Stimulated activated CD4-positive, alpha-beta T cell treated with anti-CD3 and anti-CD28 coated beads, Interleukin-2, amount 100 ng/mL, for 4 hours (primary cell): ENCODE results near the gene LRCH3.
A peak's percentile ranks its signal among the peaks of the same experiment; 100 is the strongest.
"Not testable (repeated sequence)": the region's sequence is repeated elsewhere in the genome, so short reads cannot be mapped to it uniquely, and the experiment has no call there.

Experiments
- DNase-seq: peaks from one replicate; pipeline ENCODE4 v3.0.0-alpha.2; 2020; ENCODE audit warnings: low read depth

The LRCH3 gene

DNA sequence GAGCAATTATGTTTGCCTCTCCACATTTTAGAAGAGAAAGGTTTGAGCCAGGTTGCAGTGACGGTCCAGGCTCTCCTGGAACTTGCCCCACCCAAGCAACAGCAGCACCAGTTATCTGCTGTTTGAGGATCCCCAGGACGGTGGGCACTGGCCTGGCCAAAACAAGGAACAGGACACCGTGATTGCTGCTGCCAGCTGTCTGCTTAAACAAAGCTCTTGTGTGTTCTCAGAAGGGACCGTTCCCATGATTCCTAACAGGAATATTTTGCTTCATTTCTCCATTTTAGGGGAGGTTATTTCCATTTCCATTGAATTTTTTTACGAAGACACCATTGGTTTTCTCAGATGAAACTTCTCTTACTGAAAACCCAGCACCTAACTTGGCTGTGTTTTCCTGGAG, 92.5 kb downstream of the LRCH3 start:
- DNase-seq = no peak

DNA sequence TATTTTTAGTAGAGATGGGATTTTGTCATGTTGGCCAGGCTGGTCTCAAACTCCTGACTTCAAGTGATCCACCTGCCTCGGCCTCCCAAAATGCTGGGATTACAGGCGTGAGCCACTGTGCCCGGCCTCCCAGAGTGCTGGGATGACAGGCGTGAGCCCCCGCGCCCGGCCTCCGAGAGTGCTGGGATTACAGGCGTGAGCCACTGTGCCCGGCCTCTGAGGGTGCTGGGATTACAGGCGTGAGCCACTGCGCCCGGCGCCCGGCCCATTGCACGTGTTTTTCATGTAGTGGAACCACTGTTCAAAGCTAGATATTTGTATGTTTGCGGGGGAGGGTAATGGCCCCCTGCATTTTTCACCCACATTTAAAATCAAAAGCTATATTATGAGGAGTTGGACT, 93.3 kb downstream of the LRCH3 start:
- not testable (repeated sequence) for DNase-seq

DNA sequence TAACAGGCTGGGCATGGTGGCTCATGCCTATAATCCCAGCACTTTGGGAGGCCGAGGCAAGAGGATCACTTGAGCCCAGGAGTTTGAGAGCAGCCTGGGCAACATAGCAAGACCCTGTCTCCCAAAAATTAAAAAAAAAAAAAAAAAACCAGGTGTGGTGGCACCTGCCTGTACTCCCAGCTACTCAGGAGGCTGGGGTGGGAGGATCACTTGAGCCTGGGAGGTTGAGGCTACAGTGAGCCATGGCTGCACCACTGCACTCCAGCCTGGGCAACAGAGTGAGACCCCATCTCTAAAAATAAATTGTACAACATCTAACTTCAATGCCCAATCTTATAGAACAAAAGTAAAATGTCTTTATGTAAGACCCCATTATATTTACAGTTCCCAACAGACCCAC, 95.0 kb downstream of the LRCH3 start:
- not testable (repeated sequence) for DNase-seq

DNA sequence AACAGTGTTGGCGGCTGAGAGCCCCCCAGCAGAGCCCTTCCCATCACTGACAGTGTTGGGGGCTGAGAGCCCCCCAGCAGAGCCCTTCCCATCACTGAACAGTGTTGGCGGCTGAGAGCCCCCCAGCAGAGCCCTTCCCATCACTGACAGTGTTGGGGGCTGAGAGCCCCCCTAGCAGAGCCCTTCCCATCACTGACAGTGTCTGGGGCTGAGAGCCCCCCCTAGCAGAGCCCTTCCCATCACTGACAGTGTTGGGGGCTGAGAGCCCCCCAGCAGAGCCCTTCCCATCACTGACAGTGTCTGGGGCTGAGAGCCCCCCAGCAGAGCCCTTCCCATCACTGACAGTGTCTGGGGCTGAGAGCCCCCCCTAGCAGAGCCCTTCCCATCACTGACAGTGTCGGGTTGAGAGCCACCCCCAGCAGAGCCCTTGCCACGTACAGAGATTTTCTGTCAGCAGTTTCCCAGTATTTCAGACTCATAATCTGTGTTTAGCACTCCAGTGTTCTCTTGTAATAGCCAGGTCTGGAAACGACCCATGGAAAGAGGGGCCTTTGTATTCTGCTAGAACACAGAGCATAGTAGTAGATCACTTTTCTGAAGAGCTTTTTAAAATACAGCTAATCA, 96.5 kb downstream of the LRCH3 start:
- DNase-seq = not testable (repeated sequence)

DNA sequence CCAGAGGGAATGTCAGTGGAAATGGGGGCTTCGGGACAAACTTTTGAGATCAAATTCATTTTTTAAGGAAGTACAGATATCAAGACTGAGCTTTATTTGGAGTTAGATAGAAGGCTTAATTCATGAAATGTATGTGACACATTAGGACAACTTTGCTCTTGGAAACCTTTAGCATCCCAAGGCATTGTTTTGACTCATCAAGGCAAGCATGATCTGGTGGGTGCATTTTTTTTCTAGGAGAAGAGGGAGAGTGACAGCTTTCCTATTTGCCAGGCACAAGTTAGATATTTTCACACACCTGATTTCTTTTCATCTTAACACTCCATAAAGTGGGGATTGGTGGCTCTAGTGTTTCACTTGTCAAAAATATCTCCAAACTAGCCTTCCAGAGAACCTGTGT, 97.5 kb downstream of the LRCH3 start:
- no peak for DNase-seq

DNA sequence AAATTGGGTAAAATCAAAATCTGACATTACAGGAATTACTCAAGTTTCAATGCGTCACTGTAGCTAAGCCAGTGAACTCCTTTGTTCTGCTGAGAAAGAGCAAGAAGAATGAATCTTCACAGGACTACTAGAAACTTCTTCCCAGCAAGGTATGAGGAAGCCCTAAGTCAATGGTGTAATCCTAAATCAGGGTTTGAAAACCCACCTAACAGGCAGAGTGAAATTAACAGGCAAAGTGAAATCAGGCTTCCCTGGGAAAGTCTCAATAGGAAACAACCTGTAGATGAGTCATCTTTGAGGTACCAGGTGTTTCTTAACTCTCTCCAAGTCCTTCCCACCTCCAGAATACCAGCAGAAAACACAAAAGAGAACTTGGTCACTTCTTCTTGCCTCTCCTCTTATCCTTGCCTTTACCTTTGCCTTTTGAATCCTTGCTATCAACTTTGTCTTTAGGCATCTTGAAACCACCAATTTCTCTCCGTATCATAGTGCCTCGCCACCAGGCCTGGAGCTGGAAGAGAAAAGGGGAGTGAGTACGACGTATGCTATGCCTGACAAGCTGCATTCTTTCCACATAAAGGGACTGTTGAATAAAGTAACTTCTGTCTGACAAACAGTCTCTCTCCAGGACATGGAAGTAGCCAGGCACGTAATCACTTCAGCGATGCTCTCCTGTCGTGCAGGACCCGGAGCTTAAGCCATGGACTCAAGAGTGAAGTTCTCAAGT, 98.3 kb downstream of the LRCH3 start:
- no peak for DNase-seq

DNA sequence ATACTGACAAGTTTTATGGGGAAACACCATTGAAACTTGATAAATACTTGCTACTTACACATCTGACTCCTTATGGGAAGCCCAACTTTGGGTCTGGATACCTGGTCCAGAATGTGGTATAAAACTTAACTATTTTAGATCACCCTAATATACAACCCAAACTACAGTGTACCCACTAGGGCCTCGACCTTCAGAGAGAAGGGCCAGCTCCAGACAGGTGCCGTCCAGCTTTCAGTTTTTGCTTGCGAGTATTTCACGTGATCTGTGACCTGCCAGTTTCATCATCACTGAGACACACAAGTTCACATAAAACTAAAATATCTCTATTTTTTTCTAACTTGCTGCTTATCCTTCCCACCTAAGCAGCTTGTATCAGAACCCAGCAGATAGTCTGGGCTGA, 99.6 kb downstream of the LRCH3 start:
- DNase-seq = no peak

DNA sequence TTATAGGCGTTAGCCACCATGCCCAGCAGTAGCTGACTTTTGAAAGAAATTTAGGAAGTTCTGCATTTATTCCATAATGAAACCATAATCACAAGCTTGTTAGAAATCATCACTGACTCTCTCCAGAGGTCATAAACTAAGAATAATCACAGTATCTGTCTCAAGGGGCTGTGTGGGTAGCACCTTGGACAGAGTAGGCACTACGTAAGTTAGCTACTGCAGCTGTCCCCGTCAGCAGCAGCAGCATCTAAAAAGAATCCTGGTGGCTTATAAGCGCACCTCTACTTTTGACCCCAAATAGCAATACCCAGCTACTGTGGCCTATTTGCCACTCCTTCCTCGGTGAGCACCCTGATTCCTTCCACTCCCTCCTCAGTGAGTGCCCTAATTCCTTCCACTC, 101.1 kb downstream of the LRCH3 start:
- DNase-seq = no peak

DNA sequence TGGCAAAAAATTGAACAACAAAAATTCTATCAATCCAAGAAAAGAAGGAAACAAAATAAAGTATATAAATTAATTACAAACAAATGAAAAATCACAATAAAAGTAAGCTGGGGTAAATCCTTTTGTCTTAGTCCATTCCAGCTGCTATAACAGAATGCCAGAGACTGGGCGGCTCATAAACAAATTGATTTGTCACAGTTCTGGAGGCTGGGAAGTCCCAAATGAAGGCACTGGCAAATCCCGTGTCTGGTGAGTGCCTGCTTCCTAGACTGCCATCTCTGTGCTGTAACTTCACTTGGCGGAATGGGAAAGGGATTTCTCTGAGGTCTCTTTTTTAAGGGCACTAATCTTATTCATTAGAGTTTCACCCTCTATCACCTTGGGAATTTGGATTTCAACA, 105.4 kb downstream of the LRCH3 start:
- DNase-seq = no peak

DNA sequence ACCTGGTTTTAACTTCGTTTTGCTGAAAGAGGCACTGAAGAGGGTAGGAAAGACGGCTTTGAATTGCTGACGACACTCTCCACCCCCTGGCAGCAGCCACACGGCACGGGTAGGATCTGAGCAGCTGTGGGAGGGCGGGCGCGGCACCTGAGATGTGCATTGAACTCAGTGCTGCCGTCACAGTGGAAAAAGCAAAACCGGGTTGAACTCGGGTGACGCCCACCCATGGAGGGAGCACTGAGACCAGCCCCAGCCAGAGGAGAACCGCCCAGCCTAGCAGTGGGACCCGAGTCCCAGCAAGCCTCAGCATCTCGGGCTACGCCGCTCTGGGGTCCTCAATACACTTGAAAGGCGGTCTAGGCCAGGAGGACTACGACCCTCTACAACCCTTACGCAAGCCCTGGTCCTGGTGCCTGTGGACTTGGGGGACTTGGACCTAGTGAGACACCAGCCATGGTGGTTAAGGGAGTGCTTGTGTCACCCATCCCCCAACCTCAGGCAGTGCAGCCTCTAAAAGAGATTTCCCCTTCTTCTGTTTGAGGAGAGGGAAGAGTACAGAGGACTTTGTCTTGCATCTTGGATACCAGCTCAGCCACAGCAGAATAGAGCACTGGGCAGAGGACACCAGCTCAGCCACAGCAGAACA, 108.9 kb downstream of the LRCH3 start:
- no peak for DNase-seq

DNA sequence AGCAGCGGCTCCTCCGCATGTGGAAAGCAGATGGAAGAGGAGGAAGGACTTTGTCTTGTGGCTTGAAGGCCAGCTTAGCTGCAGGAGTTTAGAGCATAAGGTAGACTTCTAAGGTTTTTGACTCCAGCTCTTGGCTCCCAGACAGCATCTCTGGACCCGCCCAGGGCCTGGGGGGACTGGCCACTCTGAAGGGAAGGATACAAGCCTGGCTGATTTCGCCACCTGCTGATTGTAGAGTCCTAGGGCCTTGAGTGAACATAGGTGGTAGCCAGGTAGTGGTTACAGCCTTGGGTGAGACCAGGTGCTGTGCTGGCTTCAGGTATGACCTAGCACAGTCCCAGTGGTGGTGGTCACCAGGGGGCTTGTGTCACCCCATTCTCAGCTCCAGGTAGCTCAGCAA, 110.6 kb downstream of the LRCH3 start:
- DNase-seq = no peak

DNA sequence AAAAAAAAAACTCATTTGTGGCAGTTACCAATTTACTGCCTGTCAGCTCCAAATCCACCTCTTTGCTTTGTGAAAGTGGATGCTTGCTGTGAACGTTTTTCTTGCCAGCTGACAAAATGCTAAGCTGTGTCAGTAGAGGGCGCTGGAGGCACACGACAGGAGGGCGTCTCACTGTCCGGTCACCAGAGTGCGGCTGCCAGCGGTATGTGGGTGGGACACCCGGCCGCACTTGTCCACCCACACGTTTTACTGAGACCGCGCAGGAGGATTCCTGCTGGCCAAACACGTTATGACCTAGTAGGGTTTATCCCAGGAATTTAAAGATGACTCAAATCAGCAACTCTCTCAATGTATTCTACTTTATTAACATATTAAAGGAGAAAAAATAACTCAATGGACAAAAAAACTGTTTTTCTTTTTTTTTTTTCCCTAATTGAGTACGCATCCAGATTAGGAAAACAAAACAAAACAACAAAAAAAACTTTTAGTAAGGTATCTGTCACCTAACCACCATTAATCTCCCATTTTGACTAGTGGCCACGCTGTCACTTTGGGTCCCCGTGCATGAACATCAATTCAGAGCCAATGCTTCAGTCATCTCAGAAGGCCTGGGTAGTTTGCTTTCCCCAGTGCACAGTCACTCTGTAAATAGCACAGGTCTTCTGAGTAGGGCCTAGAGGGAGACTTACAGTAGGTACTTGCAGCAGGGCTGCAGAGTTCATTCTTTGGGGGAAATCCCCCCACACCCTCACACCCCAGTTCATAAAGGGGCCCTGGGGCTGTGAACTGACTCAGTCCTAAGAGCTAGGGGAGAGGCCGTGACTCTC, 115.2 kb downstream of the LRCH3 start:
- peak; percentile 55 for DNase-seq

DNA sequence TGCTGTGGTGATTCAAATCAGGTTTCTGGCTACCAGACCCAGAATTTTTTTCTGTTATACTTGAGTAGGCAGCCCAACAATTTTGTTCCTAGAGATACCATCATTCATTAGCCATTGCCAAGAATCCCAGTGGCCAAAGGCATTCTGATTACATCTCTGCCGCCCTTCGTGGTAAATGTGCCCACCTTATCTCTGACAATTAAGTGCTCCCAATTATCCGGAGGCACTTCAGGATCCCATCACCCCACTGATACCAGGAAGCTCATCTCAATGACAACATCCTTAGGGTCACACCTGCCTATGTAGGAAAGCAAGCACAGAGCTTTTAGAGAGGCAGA, 115.8 kb downstream of the LRCH3 start:
- DNase-seq = no peak

DNA sequence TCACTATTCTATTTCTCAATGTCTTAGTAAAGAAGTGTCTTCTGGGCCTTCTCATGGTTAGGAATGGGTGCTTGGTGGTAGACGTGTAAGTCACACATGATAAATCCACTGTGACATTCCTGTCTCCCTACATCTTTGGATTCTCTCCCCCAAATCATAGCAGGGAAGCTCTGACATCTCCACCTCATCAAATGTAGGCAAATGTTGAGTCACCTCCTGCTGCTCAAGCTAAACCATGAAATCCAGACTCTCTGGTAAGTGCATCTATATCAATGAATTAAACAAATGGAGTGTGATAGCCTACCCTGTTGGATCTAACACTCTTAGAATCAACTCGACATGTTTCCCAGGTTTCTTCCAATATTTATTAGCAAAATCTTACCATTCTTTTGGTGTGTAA, 116.1 kb downstream of the LRCH3 start:
- no peak for DNase-seq

DNA sequence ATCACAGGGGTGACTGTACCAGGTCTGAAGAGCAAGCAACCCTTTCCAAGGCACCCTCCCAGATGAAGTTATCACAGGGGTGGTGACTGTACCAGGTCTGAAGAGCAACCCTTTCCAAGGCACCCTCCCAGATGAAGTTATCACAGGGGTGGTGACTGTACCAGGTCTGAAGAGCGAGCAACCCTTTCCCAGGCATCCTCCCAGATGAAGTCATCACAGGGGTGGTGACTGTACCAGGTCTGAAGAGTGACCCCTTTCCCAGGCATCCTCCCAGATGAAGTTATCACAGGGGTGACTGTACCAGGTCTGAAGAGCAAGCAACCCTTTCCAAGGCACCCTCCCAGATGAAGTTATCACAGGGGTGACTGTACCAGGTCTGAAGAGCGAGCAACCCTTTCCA, 117.5 kb downstream of the LRCH3 start:
- DNase-seq = not testable (repeated sequence)

DNA sequence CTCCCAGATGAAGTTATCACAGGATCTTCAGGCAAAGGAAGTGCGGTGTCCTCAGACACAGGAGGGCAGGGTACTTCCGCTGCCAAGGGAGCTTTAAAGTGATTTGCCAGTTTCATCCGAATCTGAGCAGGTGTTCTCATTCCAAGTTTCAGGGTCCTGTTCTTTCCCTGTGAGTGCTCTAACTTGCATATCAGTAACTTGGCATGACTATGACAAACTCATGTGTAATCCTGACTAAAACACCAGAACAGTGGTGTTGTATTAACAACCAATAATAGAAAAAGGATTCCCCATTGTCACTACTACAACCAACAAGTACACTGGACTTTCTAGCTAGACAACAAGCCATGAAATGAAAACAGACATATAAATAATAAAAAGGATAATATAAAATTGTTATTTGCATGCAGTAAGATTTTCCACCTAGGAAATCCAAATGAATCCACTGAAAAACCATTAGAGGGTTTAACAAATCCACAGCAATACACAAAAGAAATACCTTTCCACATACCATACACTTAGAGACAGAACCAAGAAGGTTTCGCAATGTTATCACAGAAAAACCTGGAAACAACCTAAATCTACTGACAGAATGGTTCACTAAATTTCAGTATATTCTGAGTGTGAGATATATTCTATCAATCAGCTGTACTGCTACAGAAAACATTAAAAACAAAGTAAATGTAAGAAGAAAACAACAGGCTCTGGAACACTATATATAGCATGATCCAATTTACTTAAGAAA, 118.1 kb downstream of the LRCH3 start:
- no peak for DNase-seq

DNA sequence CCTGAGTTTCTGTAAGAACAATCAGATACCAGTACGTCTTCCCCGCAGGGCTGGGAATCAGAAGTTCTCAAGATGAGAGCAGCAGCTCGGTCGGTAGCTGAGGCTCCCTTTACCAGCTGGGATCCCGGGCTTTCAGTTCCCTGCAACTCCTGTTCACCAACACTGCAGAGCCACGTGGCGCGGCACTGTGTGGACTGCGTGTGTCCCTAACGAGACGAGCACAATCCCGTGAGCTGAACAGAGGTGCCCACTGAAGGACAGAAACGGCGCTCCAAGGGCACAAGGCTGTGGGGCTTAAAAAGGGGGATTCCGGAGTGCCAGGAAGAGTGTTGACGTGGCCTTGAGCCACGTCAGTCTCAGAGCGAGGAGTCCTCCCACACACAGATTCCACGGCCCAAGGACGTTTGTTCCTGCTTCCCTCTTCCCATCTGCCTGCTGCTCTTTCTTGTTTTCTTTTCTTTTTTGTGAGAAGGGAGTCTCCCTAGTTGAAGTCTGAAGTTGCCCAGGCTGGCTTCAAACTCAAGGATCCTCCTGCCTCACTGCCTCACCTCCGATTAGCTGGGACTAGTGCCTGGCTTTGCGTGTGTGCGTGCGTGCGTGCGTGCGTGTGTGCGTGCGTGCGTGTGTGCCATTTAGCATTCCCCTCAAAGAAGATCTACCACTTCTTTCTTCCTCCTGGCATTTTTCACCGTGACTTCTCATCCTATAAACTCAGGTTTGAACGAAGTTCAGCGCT, 121.9 kb downstream of the LRCH3 start:
- no peak for DNase-seq

DNA sequence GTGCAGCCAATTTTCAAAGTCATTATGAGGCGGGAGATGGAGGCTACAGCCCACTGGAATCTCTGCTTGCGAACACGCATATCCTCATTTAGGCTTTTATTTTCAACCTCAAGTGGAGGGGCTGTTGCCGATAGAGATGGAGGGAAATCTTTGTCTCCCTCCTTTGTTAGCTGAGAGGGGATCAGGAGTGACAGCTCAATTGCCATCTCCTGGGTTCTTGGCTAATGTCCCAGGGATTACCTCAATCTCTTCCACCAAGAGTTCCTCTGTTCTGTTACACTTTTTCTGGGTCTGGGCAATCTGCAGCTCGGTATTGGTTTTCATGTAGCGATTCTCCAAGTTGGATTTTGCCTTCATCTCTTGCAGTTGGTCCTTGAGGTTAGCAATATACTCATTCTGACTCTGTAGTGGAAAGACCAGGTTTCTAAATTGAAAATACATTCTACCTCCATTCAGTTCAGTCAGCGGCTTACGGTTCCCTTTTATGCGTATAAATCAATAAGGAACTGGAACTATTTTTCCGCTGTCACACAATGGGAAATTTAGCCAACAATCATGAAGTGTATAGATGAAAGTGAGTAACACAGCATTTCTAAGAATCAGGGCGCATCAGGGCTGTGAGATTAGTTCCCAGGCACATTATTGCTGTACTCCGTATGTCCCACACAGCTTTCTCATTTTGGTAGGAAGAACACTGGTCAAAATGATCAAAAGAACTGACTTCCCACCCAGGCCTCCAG, 122.8 kb downstream of the LRCH3 start:
- no peak for DNase-seq

DNA sequence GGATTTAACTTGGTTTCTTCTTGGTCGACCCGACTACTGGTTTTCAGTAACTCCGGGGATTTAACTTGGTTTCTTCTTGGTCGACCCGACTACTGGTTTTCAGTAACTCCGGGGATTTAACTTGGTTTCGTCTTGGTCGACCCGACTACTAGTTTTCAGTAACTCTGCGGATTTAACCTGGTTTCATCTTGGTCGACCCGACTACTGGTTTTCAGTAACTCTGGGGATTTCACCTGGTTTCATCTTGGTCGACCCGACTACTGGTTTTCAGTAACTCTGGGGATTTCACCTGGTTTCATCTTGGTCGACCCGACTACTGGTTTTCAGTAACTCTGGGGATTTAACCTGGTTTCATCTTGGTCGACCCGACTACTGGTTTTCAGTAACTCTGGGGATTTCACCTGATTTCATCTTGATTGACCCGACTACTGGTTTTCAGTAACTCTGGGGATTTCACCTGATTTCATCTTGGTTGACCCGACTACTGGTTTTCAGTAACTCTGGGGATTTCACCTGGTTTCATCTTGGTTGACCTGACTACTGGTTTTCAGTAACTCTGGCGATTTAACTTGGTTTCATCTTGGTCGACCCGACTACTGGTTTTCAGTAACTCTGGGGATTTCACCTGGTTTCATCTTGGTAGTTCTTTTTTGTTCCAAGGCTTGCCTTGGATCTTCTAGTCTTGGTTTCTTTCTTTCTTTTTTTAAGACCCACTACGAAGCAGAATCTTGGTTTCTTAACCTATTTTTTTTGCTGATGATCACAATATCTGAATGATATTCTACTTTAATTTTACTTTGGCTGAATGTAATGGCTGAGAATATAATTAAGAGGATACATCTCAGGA, 130.6 kb downstream of the LRCH3 start:
- not testable (repeated sequence) for DNase-seq

DNA sequence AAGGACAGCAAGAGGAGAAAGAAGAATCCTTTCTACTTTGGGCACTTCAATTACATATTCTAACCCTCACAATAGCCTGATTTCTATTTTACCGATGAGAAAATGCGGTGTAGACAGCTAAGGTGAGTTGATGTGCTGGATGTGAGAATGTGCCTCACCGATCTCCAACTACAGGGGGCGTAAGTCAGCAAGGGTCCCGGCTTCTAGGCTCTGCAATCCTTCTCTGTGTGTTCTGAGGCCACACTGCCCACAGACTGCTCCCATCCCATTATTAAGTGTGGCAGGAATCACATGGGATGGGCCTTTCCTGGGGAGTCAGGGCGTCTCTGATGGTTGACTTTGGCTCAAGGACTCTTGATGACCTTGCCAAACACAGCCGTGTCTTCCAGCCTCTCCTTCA, 135.4 kb downstream of the LRCH3 start:
- no peak for DNase-seq
